Effector memory CD4-positive, alpha-beta T cell (primary cell): ENCODE results near the gene ETNK2.

ENCODE experiments used
- DNase-seq, 3 donors: peaks; one replicate each; pipeline ENCODE4 v3.0.0-alpha.2; 2020
- H3K27ac ChIP-seq: 2 replicates; pipeline ENCODE4 v1.7.0; 2013; ENCODE audit warnings: mild to moderate bottlenecking, low read length, moderate library complexity; ENCODE audit not compliant: insufficient read depth, poor library complexity, severe bottlenecking
- H3K27me3 ChIP-seq: replicated peaks from 2 replicates; pipeline ENCODE4 v1.7.0; 2013; ENCODE audit warnings: mild to moderate bottlenecking, low read length; ENCODE audit not compliant: insufficient read depth, control insufficient read depth, poor library complexity, severe bottlenecking
- H3K36me3 ChIP-seq: 2 replicates; pipeline ENCODE4 v1.7.0; 2013; ENCODE audit warnings: mild to moderate bottlenecking, low read length, moderate library complexity; ENCODE audit not compliant: control insufficient read depth, insufficient read depth
- H3K4me1 ChIP-seq: 2 replicates; pipeline ENCODE4 v1.7.0; 2013; ENCODE audit warnings: low read length, mild to moderate bottlenecking; ENCODE audit not compliant: control insufficient read depth, insufficient read depth, poor library complexity, severe bottlenecking
- H3K4me3 ChIP-seq: 2 replicates; pipeline ENCODE4 v1.7.0; 2013; ENCODE audit warnings: low read length, low read depth, mild to moderate bottlenecking; ENCODE audit not compliant: insufficient read depth, poor library complexity, severe bottlenecking
- H3K9me3 ChIP-seq: 2 replicates; pipeline ENCODE4 v1.7.0; 2013; ENCODE audit warnings: mild to moderate bottlenecking, low read length, moderate library complexity; ENCODE audit not compliant: control insufficient read depth
- total RNA-seq, 3 donors: gene quantifications; one replicate each; lab custom pipeline; 2026; lab: John Stamatoyannopoulos, UW

ETNK2 gene, protein sequence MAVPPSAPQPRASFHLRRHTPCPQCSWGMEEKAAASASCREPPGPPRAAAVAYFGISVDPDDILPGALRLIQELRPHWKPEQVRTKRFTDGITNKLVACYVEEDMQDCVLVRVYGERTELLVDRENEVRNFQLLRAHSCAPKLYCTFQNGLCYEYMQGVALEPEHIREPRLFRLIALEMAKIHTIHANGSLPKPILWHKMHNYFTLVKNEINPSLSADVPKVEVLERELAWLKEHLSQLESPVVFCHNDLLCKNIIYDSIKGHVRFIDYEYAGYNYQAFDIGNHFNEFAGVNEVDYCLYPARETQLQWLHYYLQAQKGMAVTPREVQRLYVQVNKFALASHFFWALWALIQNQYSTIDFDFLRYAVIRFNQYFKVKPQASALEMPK
- total RNA-seq, result 5.6 to 12.4 (median 9.5) reads per million in 3 donors

- Histone ChIP-seq H3K36me3 (no peaks in the 10 kb centered on the region), H3K9me3 (no peaks in the 10 kb centered on the region), H3K4me1 (peaks cover 10% of the 10 kb centered on the region), H3K27me3 (no peaks in the 10 kb centered on the region), H3K4me3 (peak within 1 kb of the TSS; percentile 86), H3K27ac (peak within 1 kb of the TSS; percentile 42)
- peak; percentile 53 to 61 (median 56) for DNase-seq
These were observed at the start of gene ETNK2 for GRCh38 chr1:204151552-204152309. Gene ETNK2 (minus strand): TSS chr1:204152044. CDS start chr1:204151852, 192 bp downstream.

DNA sequence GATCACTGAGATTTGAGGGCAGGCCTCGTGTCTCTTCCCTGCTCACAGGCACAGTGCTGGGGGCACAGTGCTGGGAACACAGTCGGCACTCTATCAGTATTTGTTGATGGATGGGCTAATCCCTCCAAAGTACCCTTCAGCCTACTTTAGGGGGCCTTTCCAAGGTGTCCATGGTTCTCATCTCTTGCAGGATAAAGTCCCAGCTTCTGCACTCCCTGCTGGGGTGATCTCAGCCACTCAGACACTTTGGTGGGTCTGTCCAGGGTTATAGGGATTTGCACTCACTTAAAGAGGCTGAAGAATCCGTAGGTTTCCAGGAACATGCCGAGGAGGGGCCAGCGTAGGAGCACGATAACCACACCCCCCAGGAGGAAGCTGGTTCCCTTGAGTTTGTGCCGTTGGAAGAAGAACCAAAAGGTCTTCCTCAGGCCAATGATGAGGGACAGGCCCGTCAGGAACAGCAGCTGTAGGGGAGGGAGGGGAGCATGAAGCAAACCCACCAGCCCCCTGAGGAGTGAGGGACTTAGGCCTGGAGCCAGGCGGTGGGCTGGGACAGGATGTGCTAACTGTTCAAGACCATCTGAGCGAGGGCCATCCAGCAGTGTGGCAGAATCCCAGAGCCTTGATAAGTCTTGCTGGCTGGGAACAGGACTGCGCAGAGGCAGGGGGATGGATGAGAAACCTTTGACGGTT is 49.6 kb upstream of the ETNK2 start:
- no peak for DNase-seq
- Histone ChIP-seq H3K36me3 (no peaks in the 10 kb centered on the region), H3K9me3 (no peaks in the 10 kb centered on the region), H3K4me1 (no peaks in the 10 kb centered on the region), H3K4me3 (no peak overlapping the region), H3K27me3 (no peaks in the 10 kb centered on the region), H3K27ac (no peak overlapping the region)

- H3K4me3 ChIP-seq, result no peak overlapping the region
- H3K9me3 ChIP-seq, result no peaks in the 10 kb centered on the region
- H3K27me3 ChIP-seq, result no peaks in the 10 kb centered on the region
- H3K36me3 ChIP-seq, result no peaks in the 10 kb centered on the region
- no peak for DNase-seq
- no peak overlapping the region for H3K27ac ChIP-seq
- H3K4me1 ChIP-seq, result no peaks in the 10 kb centered on the region
These were observed 47.7 kb upstream of the ETNK2 start for GRCh38 chr1:204199579-204199978.

- Histone ChIP-seq H3K27ac (no peak overlapping the region), H3K9me3 (no peaks in the 10 kb centered on the region), H3K4me1 (no peaks in the 10 kb centered on the region), H3K4me3 (no peak overlapping the region), H3K36me3 (no peaks in the 10 kb centered on the region), H3K27me3 (no peaks in the 10 kb centered on the region)
- DNase-seq, result no peak
These were observed 46.8 kb upstream of the ETNK2 start for GRCh38 chr1:204198348-204199340.

- no peak overlapping the region for H3K27ac ChIP-seq
- H3K4me1 ChIP-seq, result no peaks in the 10 kb centered on the region
- no peaks in the 10 kb centered on the region for H3K27me3 ChIP-seq
These were observed 45.2 kb upstream of the ETNK2 start for GRCh38 chr1:204197068-204197467.

DNA sequence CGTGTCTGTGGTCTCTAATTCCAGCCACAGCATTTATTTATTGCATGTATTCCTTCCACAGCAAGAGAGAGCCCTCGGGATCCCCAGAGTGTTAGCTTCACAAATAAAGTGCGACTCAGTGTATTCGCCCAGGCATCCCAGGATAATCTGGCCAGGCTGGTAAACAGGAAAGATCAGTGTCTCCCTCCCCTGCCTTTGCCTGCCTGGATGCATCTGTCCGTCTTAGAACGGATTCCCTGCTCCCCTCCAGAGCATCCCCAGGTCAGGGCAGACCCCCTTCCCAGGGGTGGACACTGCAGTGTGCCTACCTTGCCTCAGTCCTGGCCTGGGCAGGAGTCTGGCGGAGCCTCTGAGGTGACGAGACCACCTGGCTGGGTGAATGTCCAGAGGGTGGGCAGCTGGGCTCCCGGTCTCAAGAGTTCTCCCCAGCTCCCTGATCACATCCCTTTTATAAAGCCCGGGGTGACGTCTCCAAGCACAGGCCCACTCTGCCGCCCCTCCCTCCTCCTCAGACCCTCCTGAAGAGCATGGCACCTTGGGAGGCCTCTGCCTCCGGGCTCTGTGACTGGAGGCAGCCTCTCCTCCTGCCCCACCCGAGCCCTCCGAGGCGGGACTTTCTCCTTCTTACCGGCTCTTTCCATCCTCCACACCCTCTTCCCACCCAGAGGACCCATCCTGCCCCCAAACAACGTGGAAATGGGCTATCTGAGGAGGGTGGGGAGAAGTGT is 44.4 kb upstream of the ETNK2 start, which contains the start of gene KISS1:
Gene KISS1 (minus strand): TSS at position 424 of the 728 bp plus-strand sequence. CDS start 3,615 bp downstream, outside the sequence.
- no peaks in the 10 kb centered on the region for H3K36me3 ChIP-seq
- no peaks in the 10 kb centered on the region for H3K9me3 ChIP-seq
- no peaks in the 10 kb centered on the region for H3K4me1 ChIP-seq
- no peak for DNase-seq
- H3K4me3 ChIP-seq, result no peak within 1 kb of the TSS
- H3K27ac ChIP-seq, result no peak within 1 kb of the TSS
- peaks cover 3% of the 10 kb centered on the region for H3K27me3 ChIP-seq

More at GRCh38 chr1:204197068-204197467, 45.2 kb upstream of the ETNK2 start:
- Histone ChIP-seq H3K4me3 (no peak overlapping the region), H3K9me3 (no peaks in the 10 kb centered on the region), H3K36me3 (no peaks in the 10 kb centered on the region)
- DNase-seq, result no peak

DNA sequence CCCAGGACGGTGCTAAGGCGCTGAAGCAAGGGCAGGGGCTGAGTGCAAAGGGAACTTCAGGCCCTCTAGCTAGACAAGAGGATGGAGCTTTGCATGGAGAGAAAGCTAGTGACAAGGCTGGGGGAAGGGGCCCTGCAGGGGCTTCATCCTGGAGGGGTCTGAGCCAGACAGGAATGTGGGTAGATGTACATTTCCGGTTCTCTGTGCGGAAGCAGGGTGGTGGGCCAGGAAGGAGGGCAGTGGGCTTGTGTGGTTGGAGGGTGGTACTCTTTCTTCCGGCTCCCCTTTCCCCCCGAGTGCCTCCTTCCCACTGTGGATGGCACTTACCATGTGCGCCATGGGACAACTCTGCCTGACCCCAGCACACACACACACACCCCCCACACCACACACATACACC is 42.9 kb upstream of the ETNK2 start:
- Histone ChIP-seq H3K36me3 (no peaks in the 10 kb centered on the region), H3K4me1 (no peaks in the 10 kb centered on the region), H3K27ac (no peak overlapping the region), H3K4me3 (no peak overlapping the region), H3K9me3 (no peaks in the 10 kb centered on the region), H3K27me3 (peaks cover 5% of the 10 kb centered on the region)
- DNase-seq, result no peak

GRCh38 chr1:204194080-204194479 is 42.2 kb upstream of the ETNK2 start:
- H3K4me1 ChIP-seq, result no peaks in the 10 kb centered on the region
- H3K27me3 ChIP-seq, result peaks cover 5% of the 10 kb centered on the region
- H3K27ac ChIP-seq, result no peak overlapping the region
- H3K36me3 ChIP-seq, result no peaks in the 10 kb centered on the region
- DNase-seq, result no peak
- H3K4me3 ChIP-seq, result no peak overlapping the region
- H3K9me3 ChIP-seq, result no peaks in the 10 kb centered on the region
